ENCODE results near the gene FYTTD1.

- no peak for TF ChIP-seq POLR2A (IDR thresholded peaks at IDR 0.05)
- TF ChIP-seq, protein P1, sequence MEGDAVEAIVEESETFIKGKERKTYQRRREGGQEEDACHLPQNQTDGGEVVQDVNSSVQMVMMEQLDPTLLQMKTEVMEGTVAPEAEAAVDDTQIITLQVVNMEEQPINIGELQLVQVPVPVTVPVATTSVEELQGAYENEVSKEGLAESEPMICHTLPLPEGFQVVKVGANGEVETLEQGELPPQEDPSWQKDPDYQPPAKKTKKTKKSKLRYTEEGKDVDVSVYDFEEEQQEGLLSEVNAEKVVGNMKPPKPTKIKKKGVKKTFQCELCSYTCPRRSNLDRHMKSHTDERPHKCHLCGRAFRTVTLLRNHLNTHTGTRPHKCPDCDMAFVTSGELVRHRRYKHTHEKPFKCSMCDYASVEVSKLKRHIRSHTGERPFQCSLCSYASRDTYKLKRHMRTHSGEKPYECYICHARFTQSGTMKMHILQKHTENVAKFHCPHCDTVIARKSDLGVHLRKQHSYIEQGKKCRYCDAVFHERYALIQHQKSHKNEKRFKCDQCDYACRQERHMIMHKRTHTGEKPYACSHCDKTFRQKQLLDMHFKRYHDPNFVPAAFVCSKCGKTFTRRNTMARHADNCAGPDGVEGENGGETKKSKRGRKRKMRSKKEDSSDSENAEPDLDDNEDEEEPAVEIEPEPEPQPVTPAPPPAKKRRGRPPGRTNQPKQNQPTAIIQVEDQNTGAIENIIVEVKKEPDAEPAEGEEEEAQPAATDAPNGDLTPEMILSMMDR (IDR thresholded peaks at IDR 0.05) = no peak
Observed at GRCh38 chr3:197791892-197792647, 42.4 kb downstream of the FYTTD1 start.

All from upper lobe of left lung (tissue), 4 donors.